Measurements from ENCODE around the gene IGSF21.

Gene IGSF21

DNA sequence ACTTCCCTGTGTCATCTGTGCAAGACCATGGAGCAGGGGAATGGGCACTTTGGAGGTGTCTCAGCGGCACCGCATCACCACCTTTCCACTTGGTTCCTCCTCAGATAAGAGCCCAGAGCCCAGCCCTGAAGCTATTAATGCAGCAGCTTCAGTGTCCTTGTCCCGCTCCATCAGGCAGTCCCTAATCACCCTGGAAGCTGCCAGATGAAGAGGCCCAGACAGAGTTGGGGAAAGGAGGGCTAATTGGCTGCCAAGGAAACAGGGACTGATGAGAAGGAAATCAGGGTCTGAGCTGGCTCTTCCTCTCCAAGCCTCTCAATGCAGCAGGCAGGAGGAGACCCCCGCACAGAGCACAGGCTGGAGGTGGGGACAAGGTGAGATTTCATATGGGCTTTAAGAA is 290.0 kb downstream of the IGSF21 start:
- no peak for ATAC-seq

GRCh38 chr1:18398791-18399530 is 291.4 kb downstream of the IGSF21 start:
- no peak for TF ChIP-seq SNAI2 (CRISPR knock-in tag; IDR thresholded peaks at IDR 0.05)
- no peak for TF ChIP-seq ESRRG (CRISPR knock-in tag; IDR thresholded peaks at IDR 0.05)
- no peak for TF ChIP-seq ZC3H10 (CRISPR knock-in tag; IDR thresholded peaks at IDR 0.05)
- TF ChIP-seq PPARA (CRISPR knock-in tag; IDR thresholded peaks at IDR 0.05; ENCODE audit: borderline replicate concordance) = no peak
- TF ChIP-seq OSR1 (CRISPR knock-in tag; IDR thresholded peaks at IDR 0.05) = no peak
- TF ChIP-seq ZFP3 (CRISPR knock-in tag; IDR thresholded peaks at IDR 0.05) = no peak
- no peak for TF ChIP-seq CSRNP3 (CRISPR knock-in tag; IDR thresholded peaks at IDR 0.05)
- TF ChIP-seq CSDC2 (CRISPR knock-in tag; IDR thresholded peaks at IDR 0.05) = no peak
- TF ChIP-seq ZFP30 (CRISPR knock-in tag; IDR thresholded peaks at IDR 0.05) = no peak
- TF ChIP-seq, protein P1, sequence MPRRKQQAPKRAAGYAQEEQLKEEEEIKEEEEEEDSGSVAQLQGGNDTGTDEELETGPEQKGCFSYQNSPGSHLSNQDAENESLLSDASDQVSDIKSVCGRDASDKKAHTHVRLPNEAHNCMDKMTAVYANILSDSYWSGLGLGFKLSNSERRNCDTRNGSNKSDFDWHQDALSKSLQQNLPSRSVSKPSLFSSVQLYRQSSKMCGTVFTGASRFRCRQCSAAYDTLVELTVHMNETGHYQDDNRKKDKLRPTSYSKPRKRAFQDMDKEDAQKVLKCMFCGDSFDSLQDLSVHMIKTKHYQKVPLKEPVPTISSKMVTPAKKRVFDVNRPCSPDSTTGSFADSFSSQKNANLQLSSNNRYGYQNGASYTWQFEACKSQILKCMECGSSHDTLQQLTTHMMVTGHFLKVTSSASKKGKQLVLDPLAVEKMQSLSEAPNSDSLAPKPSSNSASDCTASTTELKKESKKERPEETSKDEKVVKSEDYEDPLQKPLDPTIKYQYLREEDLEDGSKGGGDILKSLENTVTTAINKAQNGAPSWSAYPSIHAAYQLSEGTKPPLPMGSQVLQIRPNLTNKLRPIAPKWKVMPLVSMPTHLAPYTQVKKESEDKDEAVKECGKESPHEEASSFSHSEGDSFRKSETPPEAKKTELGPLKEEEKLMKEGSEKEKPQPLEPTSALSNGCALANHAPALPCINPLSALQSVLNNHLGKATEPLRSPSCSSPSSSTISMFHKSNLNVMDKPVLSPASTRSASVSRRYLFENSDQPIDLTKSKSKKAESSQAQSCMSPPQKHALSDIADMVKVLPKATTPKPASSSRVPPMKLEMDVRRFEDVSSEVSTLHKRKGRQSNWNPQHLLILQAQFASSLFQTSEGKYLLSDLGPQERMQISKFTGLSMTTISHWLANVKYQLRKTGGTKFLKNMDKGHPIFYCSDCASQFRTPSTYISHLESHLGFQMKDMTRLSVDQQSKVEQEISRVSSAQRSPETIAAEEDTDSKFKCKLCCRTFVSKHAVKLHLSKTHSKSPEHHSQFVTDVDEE (CRISPR knock-in tag; IDR thresholded peaks at IDR 0.05) = no peak
- no peak for TF ChIP-seq ARNTL (CRISPR knock-in tag; IDR thresholded peaks at IDR 0.05; ENCODE audit: borderline replicate concordance, low read depth)
- TF ChIP-seq, protein P2, sequence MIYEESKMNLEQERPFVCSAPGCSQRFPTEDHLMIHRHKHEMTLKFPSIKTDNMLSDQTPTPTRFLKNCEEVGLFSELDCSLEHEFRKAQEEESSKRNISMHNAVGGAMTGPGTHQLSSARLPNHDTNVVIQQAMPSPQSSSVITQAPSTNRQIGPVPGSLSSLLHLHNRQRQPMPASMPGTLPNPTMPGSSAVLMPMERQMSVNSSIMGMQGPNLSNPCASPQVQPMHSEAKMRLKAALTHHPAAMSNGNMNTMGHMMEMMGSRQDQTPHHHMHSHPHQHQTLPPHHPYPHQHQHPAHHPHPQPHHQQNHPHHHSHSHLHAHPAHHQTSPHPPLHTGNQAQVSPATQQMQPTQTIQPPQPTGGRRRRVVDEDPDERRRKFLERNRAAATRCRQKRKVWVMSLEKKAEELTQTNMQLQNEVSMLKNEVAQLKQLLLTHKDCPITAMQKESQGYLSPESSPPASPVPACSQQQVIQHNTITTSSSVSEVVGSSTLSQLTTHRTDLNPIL (CRISPR knock-in tag; IDR thresholded peaks at IDR 0.05; ENCODE audit: low read depth) = no peak
- ATAC-seq = no peak

More for the DNA sequence above, 290.0 kb downstream of the IGSF21 start:
- TF ChIP-seq BACH2 (CRISPR knock-in tag; IDR thresholded peaks at IDR 0.05; ENCODE audit: borderline replicate concordance) (no peak), TOX (CRISPR knock-in tag; IDR thresholded peaks at IDR 0.05; ENCODE audit: borderline replicate concordance) (no peak), OSR1 (CRISPR knock-in tag; IDR thresholded peaks at IDR 0.05) (no peak), ZC3H10 (CRISPR knock-in tag; IDR thresholded peaks at IDR 0.05) (no peak), GLIS3 (CRISPR knock-in tag; IDR thresholded peaks at IDR 0.05) (no peak), CSRNP3 (CRISPR knock-in tag; IDR thresholded peaks at IDR 0.05) (no peak), ZNF8 (CRISPR knock-in tag; IDR thresholded peaks at IDR 0.05) (no peak), ZFP3 (CRISPR knock-in tag; IDR thresholded peaks at IDR 0.05) (no peak), ISL1 (CRISPR knock-in tag; IDR thresholded peaks at IDR 0.05) (no peak), CSDC2 (CRISPR knock-in tag; IDR thresholded peaks at IDR 0.05) (no peak), ZFP30 (CRISPR knock-in tag; IDR thresholded peaks at IDR 0.05) (no peak), ESRRG (CRISPR knock-in tag; IDR thresholded peaks at IDR 0.05) (no peak), ARNTL (CRISPR knock-in tag; IDR thresholded peaks at IDR 0.05; ENCODE audit: borderline replicate concordance, low read depth) (no peak)
- TF ChIP-seq, protein P2 (CRISPR knock-in tag; IDR thresholded peaks at IDR 0.05; ENCODE audit: low read depth) = no peak
- TF ChIP-seq, protein P3, sequence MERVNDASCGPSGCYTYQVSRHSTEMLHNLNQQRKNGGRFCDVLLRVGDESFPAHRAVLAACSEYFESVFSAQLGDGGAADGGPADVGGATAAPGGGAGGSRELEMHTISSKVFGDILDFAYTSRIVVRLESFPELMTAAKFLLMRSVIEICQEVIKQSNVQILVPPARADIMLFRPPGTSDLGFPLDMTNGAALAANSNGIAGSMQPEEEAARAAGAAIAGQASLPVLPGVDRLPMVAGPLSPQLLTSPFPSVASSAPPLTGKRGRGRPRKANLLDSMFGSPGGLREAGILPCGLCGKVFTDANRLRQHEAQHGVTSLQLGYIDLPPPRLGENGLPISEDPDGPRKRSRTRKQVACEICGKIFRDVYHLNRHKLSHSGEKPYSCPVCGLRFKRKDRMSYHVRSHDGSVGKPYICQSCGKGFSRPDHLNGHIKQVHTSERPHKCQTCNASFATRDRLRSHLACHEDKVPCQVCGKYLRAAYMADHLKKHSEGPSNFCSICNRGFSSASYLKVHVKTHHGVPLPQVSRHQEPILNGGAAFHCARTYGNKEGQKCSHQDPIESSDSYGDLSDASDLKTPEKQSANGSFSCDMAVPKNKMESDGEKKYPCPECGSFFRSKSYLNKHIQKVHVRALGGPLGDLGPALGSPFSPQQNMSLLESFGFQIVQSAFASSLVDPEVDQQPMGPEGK (CRISPR knock-in tag; IDR thresholded peaks at IDR 0.05; ENCODE audit: borderline replicate concordance) = no peak
- TF ChIP-seq, protein P4, sequence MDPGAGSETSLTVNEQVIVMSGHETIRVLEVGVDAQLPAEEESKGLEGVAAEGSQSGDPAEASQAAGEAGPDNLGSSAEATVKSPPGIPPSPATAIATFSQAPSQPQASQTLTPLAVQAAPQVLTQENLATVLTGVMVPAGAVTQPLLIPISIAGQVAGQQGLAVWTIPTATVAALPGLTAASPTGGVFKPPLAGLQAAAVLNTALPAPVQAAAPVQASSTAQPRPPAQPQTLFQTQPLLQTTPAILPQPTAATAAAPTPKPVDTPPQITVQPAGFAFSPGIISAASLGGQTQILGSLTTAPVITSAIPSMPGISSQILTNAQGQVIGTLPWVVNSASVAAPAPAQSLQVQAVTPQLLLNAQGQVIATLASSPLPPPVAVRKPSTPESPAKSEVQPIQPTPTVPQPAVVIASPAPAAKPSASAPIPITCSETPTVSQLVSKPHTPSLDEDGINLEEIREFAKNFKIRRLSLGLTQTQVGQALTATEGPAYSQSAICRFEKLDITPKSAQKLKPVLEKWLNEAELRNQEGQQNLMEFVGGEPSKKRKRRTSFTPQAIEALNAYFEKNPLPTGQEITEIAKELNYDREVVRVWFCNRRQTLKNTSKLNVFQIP (CRISPR knock-in tag; IDR thresholded peaks at IDR 0.05; ENCODE audit: borderline replicate concordance, low read depth) = no peak

Data from SK-N-SH treated with all-trans-retinoic acid at 6 μM for 48 hours (cell line).